HUES6 (cell line): ENCODE results near the gene MTRF1.

Experiments used
- H3K27ac ChIP-seq: 2 replicates; pipeline ENCODE4 v1.7.0; 2013; ENCODE audit warnings: low read depth, mild to moderate bottlenecking, low read length, inconsistent platforms
- H3K27me3 ChIP-seq: 2 replicates; pipeline ENCODE4 v1.6.1; 2013; ENCODE audit warnings: low read length; ENCODE audit not compliant: control insufficient read depth, insufficient read depth
- H3K36me3 ChIP-seq: 2 replicates; pipeline ENCODE4 v1.6.1; 2013; ENCODE audit warnings: low read length; ENCODE audit not compliant: control insufficient read depth, insufficient read depth
- H3K4me1 ChIP-seq: 2 replicates; pipeline ENCODE4 v1.6.1; 2013; ENCODE audit warnings: low read length; ENCODE audit not compliant: control insufficient read depth, insufficient read depth
- H3K4me3 ChIP-seq: 2 replicates; pipeline ENCODE4 v1.5.1; 2013; ENCODE audit warnings: low read depth, low read length
- H3K9ac ChIP-seq: one replicate; pipeline ENCODE4 v1.6.1; 2013; ENCODE audit warnings: mild to moderate bottlenecking, low read length
- H3K9me3 ChIP-seq: 2 replicates; pipeline ENCODE4 v1.6.1; 2013; ENCODE audit warnings: low read depth, low read length; ENCODE audit not compliant: control insufficient read depth, insufficient read depth

MTRF1 gene

DNA sequence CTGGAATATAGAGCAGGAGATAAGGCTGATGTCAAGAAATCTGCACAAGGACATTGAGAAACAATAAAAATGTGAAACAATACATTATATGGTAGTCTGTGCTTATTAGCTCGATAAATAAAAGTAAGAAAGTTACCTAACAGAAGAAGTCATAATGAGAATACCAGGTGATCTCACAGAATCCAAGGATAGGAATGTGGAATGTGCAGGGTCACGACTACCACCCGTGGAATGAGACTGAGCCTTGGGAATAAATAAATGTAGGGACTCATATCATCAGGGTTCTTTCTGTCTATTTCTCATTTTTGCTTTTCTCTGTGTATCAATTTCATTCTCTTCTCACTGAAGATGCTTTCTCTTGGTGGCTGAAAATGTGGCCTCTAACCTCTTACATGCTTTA, 43.0 kb downstream of the MTRF1 start:
- H3K27ac ChIP-seq: no peak overlapping the region
- no peaks in the 10 kb centered on the region for H3K27me3 ChIP-seq

GRCh38 chr13:41216160-41216559, 47.2 kb downstream of the MTRF1 start:
- Histone ChIP-seq H3K27ac (no peak overlapping the region), H3K9ac (no peak overlapping the region), H3K4me3 (no peak overlapping the region), H3K36me3 (peaks cover 8% of the 10 kb centered on the region; the same call in 1 of the 2 replicates), H3K4me1 (0 out of 2 replicates have a peak, but pooled peaks cover 3% of the 10 kb centered on the region), H3K27me3 (no peaks in the 10 kb centered on the region), H3K9me3 (peaks cover 5% of the 10 kb centered on the region)

More for the DNA sequence above, 43.0 kb downstream of the MTRF1 start:
- Histone ChIP-seq H3K9ac (no peak overlapping the region), H3K36me3 (peaks cover 8% of the 10 kb centered on the region; the same call in 1 of the 2 replicates), H3K4me1 (no peaks in the 10 kb centered on the region), H3K9me3 (no peaks in the 10 kb centered on the region), H3K4me3 (no peak overlapping the region)

DNA sequence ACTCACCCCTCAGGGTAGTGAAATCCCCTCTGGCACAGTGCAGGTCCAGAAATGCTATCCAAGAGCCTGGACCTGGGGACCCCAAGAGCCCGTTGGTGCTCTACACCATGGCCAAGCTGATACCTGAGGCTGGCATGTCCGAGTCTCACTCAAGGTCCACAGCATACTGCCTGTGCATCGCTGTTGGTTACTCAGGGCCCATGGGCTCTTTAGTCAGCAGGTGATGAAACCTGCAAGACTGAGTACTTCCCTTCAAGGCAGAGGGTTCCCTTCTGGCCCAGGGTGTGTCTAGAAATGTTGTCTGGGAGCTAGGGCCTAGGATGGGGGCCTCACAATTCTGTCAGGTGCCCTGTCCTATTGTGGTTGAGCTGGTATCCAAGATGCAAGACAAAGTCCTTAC, 49.5 kb downstream of the MTRF1 start:
- peaks cover 2% of the 10 kb centered on the region; the same call in 1 of the 2 replicates for H3K36me3 ChIP-seq
- H3K4me3 ChIP-seq: no peak overlapping the region
- no peak overlapping the region for H3K27ac ChIP-seq
- no peaks in the 10 kb centered on the region for H3K27me3 ChIP-seq
- 0 out of 2 replicates have a peak, but pooled peaks cover 3% of the 10 kb centered on the region for H3K4me1 ChIP-seq
- peaks cover 16% of the 10 kb centered on the region for H3K9me3 ChIP-seq
- no peak overlapping the region for H3K9ac ChIP-seq

- Histone ChIP-seq H3K27me3 (no peaks in the 10 kb centered on the region), H3K9ac (no peak overlapping the region), H3K9me3 (peaks cover 20% of the 10 kb centered on the region), H3K4me1 (0 out of 2 replicates have a peak, but pooled peaks cover 3% of the 10 kb centered on the region), H3K36me3 (peaks cover 2% of the 10 kb centered on the region; the same call in 1 of the 2 replicates), H3K4me3 (no peak overlapping the region), H3K27ac (no peak overlapping the region)
Observed at GRCh38 chr13:41213316-41213715, 50.1 kb downstream of the MTRF1 start.

- Histone ChIP-seq H3K27ac (no peak overlapping the region), H3K4me3 (no peak overlapping the region), H3K4me1 (0 out of 2 replicates have a peak, but pooled peaks cover 3% of the 10 kb centered on the region), H3K27me3 (no peaks in the 10 kb centered on the region), H3K9ac (no peak overlapping the region), H3K9me3 (peaks cover 20% of the 10 kb centered on the region), H3K36me3 (peaks cover 2% of the 10 kb centered on the region; the same call in 1 of the 2 replicates)
Observed at GRCh38 chr13:41212881-41213280, 50.5 kb downstream of the MTRF1 start.

DNA sequence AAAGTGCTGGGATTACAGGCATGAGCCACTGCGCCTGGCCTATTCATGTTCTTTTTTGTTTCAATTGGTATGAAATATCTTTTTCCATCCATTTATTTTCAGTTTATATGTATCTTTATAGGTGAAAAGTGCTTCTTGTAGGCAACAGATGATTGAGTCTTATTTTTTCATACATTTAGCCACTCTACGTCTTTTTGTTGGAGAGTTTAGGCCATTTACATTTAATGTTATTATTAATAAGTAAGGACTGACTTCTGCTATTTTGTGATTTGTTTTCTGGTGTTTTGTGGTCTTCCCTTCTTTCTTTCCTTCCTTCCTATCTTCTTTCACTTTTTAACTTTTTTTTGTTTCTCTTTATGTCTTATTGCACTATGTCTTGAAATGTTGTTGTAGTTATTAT, 52.3 kb downstream of the MTRF1 start:
- Histone ChIP-seq H3K4me1 (0 out of 2 replicates have a peak, but pooled peaks cover 3% of the 10 kb centered on the region), H3K9ac (no peak overlapping the region), H3K9me3 (peaks cover 20% of the 10 kb centered on the region), H3K27ac (no peak overlapping the region), H3K27me3 (no peaks in the 10 kb centered on the region), H3K36me3 (peaks cover 2% of the 10 kb centered on the region; the same call in 1 of the 2 replicates), H3K4me3 (no peak overlapping the region)

DNA sequence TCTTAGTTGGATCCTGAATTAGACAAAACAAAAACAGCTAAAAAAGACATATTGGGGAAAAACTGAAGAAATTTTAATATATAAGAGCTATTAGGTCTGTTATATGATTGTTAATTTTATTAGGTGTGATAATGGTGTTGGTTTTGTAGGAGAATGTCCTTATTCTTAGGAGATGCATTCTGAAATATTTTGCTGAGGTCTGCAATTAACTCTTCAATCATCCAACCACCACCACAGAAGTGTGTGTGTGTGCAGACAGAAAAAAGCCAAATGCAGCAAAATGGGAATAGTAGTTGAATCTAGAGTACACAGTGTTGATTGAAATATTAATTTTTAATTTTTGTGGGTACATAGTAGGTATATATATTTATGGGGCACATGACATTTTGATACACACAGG, 56.9 kb downstream of the MTRF1 start:
- Histone ChIP-seq H3K27ac (no peak overlapping the region), H3K27me3 (no peaks in the 10 kb centered on the region), H3K9ac (no peak overlapping the region), H3K9me3 (peaks cover 16% of the 10 kb centered on the region), H3K36me3 (no peaks in the 10 kb centered on the region), H3K4me1 (no peaks in the 10 kb centered on the region), H3K4me3 (no peak overlapping the region)

GRCh38 chr13:41203810-41204209, 59.6 kb downstream of the MTRF1 start:
- Histone ChIP-seq H3K27ac (no peak overlapping the region), H3K36me3 (no peaks in the 10 kb centered on the region), H3K9me3 (peaks cover 2% of the 10 kb centered on the region; the same call in 1 of the 2 replicates), H3K9ac (no peak overlapping the region), H3K4me3 (no peak overlapping the region), H3K4me1 (no peaks in the 10 kb centered on the region), H3K27me3 (no peaks in the 10 kb centered on the region)

GRCh38 chr13:41200126-41200525, 63.2 kb downstream of the MTRF1 start:
- Histone ChIP-seq H3K27me3 (no peaks in the 10 kb centered on the region), H3K4me3 (no peak overlapping the region), H3K9ac (no peak overlapping the region), H3K9me3 (no peaks in the 10 kb centered on the region), H3K27ac (no peak overlapping the region), H3K4me1 (no peaks in the 10 kb centered on the region), H3K36me3 (no peaks in the 10 kb centered on the region)

- Histone ChIP-seq H3K36me3 (no peaks in the 10 kb centered on the region), H3K4me1 (no peaks in the 10 kb centered on the region), H3K27me3 (no peaks in the 10 kb centered on the region), H3K9ac (no peak overlapping the region), H3K9me3 (no peaks in the 10 kb centered on the region), H3K27ac (no peak overlapping the region), H3K4me3 (no peak overlapping the region)
Observed at GRCh38 chr13:41199526-41199925, 63.9 kb downstream of the MTRF1 start.

DNA sequence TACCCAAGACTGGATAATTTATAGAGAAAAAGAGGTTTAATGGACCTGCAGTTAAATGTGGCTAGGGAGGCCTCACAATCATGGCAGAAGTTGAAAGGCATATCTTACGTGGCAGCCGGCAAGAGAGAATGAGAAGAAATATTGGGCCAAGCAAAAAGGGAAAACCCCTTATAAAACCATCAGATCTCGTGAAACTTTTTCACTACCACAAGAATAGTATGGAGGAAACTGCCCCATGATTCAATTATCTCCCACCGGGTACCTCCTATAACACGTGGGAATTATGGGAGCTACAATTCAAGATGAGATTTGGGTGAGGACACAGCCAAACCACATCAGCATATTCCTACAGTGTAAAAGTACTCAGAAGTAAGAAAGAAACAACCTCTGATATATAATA, 64.3 kb downstream of the MTRF1 start:
- no peak overlapping the region for H3K4me3 ChIP-seq
- H3K4me1 ChIP-seq: no peaks in the 10 kb centered on the region
- H3K27ac ChIP-seq: no peak overlapping the region
- no peak overlapping the region for H3K9ac ChIP-seq
- no peaks in the 10 kb centered on the region for H3K27me3 ChIP-seq
- H3K9me3 ChIP-seq: no peaks in the 10 kb centered on the region
- no peaks in the 10 kb centered on the region for H3K36me3 ChIP-seq
